Left lung (tissue), 10 donors: Measurements from ENCODE around the gene SHLD1. TPM values are rescaled to one million over a fixed set of nuclear protein-coding genes. Genes with fewer than 3 reads are reported as not detected.
"Not testable (repeated sequence)": the region's sequence is repeated elsewhere in the genome, so short reads cannot be mapped to it uniquely, and the experiment has no call there.

ENCODE experiments used
- ATAC-seq: fragments of 200-7000 bp; cut with Tn5 transposase; one replicate; pipeline ENCODE4 v1.9.1; 2020; ENCODE audit warnings: moderate library complexity
- DNase-seq, 4 donors: peaks; one replicate each; pipeline ENCODE4 v3.0.0-alpha.2; 2013 to 2020
- H3K27ac ChIP-seq, 2 donors: fragments of 200-600 bp; sonication (generic) in 1 of 2; one replicate each; pipeline versions ENCODE4 v1.5.0 to v1.8.0; 2020 to 2021
- H3K27me3 ChIP-seq, 2 donors: fragments of 200-600 bp; sonication (generic) in 1 of 2; one replicate each; pipeline versions ENCODE4 v1.5.0 to v1.8.0; 2020 to 2021
- H3K36me3 ChIP-seq, 2 donors: fragments of 200-600 bp; sonication (generic) in 1 of 2; one replicate each; pipeline versions ENCODE4 v1.5.0 to v1.8.0; 2020 to 2021
- H3K4me1 ChIP-seq, 2 donors: fragments of 200-600 bp; one replicate each; pipeline ENCODE4 v1.8.0; 2021
- H3K4me3 ChIP-seq, 2 donors: fragments of 200-600 bp; sonication (generic) in 1 of 2; one replicate each; pipeline versions ENCODE4 v1.5.0 to v1.8.0; 2020 to 2021; ENCODE audit warnings: mild to moderate bottlenecking in 1 of 2
- H3K9me3 ChIP-seq, 2 donors: fragments of 200-600 bp; sonication (generic) in 1 of 2; one replicate each; pipeline versions ENCODE4 v1.5.0 to v1.8.0; 2020 to 2021
- intact Hi-C, 2 donors: fragments of 100-400 bp; cut with DNase I; formaldehyde crosslinking; loops; one replicate each; pipeline versions ENCODE4 v1.11.2 to v1.14.2; 2022
- polyA plus RNA-seq, 6 donors: library from polyadenylated mRNA; unstranded; fragments of 120-200 nt; gene quantifications; one replicate each; pipeline ENCODE4 v1.2.1, GENCODE V29; 2013; ENCODE audit not compliant: insufficient read length in 6 of 6
- total RNA-seq, 2 donors: library from RNA; stranded (reverse); fragmentation: NEBNext Ultra II Directional; extraction: Animal tissue kit (Norgen Biotek cat#: 25700); gene quantifications; one replicate each; pipeline ENCODE4 v1.2.1, GENCODE V29; 2021
- TF ChIP-seq, protein P1 (sequence below), 2 donors: fragments of 200-600 bp; sonication (generic) in 1 of 2; IDR thresholded peaks; one replicate each; pipeline versions ENCODE4 v1.5.0 to v1.8.0; 2021; ENCODE audit warnings: antibody characterized with exemption in 2 of 2
- donor health status: DM: no; HTN: yes; CAD: no.
- donor health status: DM: no; HTN: no; CAD: no.

The SHLD1 gene
- total and polyA plus RNA-seq, 8 donors, result 5.4 to 8.9 (median 7.7) TPM

DNA sequence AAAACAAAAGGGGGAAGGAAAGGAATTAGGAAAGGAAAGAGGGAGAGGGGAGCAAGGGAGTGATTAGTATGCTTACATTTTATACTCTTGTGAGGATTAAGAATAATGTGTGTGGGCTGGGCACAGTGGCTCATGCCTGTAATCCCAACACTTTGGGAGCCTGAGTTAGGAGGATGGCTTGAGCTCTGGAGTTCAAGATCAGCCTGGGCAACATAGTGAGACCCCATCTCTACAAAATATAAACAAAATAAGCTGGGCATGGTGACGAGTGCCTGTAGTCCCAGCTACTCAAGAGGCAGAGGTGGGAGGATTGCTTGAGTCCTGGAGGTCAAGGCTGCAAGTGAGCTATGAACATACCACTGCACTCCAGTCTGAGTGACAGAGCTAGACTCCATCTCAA, 47.0 kb downstream of the SHLD1 start:
- no peaks in the 10 kb centered on the region for H3K27me3 ChIP-seq
- H3K27ac ChIP-seq, result no peak overlapping the region
- no peaks in the 10 kb centered on the region for H3K4me1 ChIP-seq
- DNase-seq (no peak), ATAC-seq (no peak)
- no peaks in the 10 kb centered on the region for H3K36me3 ChIP-seq
- no peaks in the 10 kb centered on the region for H3K9me3 ChIP-seq
- TF ChIP-seq, protein P1, sequence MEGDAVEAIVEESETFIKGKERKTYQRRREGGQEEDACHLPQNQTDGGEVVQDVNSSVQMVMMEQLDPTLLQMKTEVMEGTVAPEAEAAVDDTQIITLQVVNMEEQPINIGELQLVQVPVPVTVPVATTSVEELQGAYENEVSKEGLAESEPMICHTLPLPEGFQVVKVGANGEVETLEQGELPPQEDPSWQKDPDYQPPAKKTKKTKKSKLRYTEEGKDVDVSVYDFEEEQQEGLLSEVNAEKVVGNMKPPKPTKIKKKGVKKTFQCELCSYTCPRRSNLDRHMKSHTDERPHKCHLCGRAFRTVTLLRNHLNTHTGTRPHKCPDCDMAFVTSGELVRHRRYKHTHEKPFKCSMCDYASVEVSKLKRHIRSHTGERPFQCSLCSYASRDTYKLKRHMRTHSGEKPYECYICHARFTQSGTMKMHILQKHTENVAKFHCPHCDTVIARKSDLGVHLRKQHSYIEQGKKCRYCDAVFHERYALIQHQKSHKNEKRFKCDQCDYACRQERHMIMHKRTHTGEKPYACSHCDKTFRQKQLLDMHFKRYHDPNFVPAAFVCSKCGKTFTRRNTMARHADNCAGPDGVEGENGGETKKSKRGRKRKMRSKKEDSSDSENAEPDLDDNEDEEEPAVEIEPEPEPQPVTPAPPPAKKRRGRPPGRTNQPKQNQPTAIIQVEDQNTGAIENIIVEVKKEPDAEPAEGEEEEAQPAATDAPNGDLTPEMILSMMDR (IDR thresholded peaks at IDR 0.05), result no peak
- intact Hi-C loops, result no loop called here
- H3K4me3 ChIP-seq, result no peak overlapping the region

- Histone ChIP-seq H3K4me3 (no peak overlapping the region), H3K27me3 (no peaks in the 10 kb centered on the region), H3K27ac (no peak overlapping the region), H3K4me1 (no peaks in the 10 kb centered on the region), H3K36me3 (no peaks in the 10 kb centered on the region), H3K9me3 (no peaks in the 10 kb centered on the region)
- TF ChIP-seq, protein P1 (IDR thresholded peaks at IDR 0.05), result no peak
- intact Hi-C loops, result no loop called here
- ATAC-seq, result peak; percentile 34
- DNase-seq, result no peak
These were observed 47.8 kb downstream of the SHLD1 start for GRCh38 chr20:5797843-5798462.

DNA sequence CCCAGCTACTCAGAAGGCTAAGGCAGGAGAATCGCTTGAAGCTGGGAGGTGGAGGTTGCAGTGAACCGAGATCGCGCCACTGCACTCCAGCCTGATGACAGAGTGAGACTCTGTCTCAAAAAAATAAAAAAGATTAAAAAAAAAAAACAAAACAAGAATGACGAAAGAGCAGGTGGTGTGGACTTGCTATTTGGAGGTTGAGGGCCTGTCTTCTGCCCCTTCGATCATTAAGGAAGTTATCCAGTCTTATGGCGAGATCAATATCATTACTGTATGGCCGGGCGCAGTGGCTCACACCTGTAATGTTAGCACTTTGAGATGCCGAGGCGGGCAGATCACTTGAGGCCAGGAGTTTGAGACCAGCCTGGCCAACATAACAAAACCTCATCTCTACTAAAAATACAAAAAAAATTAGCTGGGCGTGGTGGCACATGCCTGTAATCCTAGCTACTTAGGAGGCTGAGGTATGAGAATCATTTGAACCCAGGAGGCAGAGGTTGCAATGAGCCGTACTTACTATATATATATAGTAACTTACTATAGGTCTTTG, 53.6 kb downstream of the SHLD1 start:
- Histone ChIP-seq H3K27ac (peak overlapping the region in 1 of 2 donors; percentile 42), H3K4me1 (peaks cover 6 to 19% of the 10 kb centered on the region in 2 donors)
- intact Hi-C loops, H3K27me3 ChIP-seq, H3K9me3 ChIP-seq, H3K4me3 ChIP-seq, ATAC-seq, H3K36me3 ChIP-seq, DNase-seq: not testable (repeated sequence)

GRCh38 chr20:5806457-5807263, 56.5 kb downstream of the SHLD1 start:
- Histone ChIP-seq H3K27me3 (no peaks in the 10 kb centered on the region), H3K27ac (no peak overlapping the region), H3K9me3 (no peaks in the 10 kb centered on the region), H3K36me3 (no peaks in the 10 kb centered on the region), H3K4me3 (no peak overlapping the region), H3K4me1 (peaks cover 6 to 19% of the 10 kb centered on the region in 2 donors)
- TF ChIP-seq, protein P1 (IDR thresholded peaks at IDR 0.05), result no peak
- no peak for ATAC-seq
- intact Hi-C loops, result no loop called here
- no peak for DNase-seq

GRCh38 chr20:5807431-5807830, 57.2 kb downstream of the SHLD1 start:
- DNase-seq, result no peak
- no peak overlapping the region for H3K4me3 ChIP-seq
- no peaks in the 10 kb centered on the region for H3K27me3 ChIP-seq
- TF ChIP-seq, protein P1 (IDR thresholded peaks at IDR 0.05), result no peak
- ATAC-seq, result no peak
- no peak overlapping the region for H3K27ac ChIP-seq
- H3K9me3 ChIP-seq, result no peaks in the 10 kb centered on the region
- no peaks in the 10 kb centered on the region for H3K36me3 ChIP-seq
- intact Hi-C loops, result no loop called here
- H3K4me1 ChIP-seq, result peaks cover 6 to 19% of the 10 kb centered on the region in 2 donors
